Neural cell (in vitro differentiated cells): ENCODE measurements around the gene MTA1. TPM values are rescaled to one million over a fixed set of nuclear protein-coding genes. Genes with fewer than 3 reads are reported as not detected.

Source experiments
- H2AFZ ChIP-seq: fragments of 200-600, 300-800 bp; sonication (generic), shearing (Covaris generic); 2 replicates; pipeline ENCODE4 v1.6.0; 2014; ENCODE audit warnings: low read depth, mild to moderate bottlenecking, antibody characterized with exemption, low read length, moderate library complexity
- H3F3A ChIP-seq: fragments of 200-600 bp; shearing (Covaris generic); 2 replicates; pipeline ENCODE4 v1.6.1; 2016; ENCODE audit warnings: mild to moderate bottlenecking, moderate library complexity, mixed read lengths, antibody characterized with exemption, low read length; ENCODE audit not compliant: insufficient read depth, poor library complexity, severe bottlenecking
- H3K27ac ChIP-seq: fragments of 200-600, 300-800 bp; sonication (generic), shearing (Covaris generic); 2 replicates; pipeline ENCODE4 v1.5.1; 2014; ENCODE audit warnings: mild to moderate bottlenecking, low read length, moderate library complexity
- H3K27me3 ChIP-seq: fragments of 300-800, 200-600 bp; sonication (generic), shearing (Covaris generic); 2 replicates; pipeline ENCODE4 v1.6.0; 2014; ENCODE audit warnings: mild to moderate bottlenecking, low read depth, low read length, moderate library complexity; ENCODE audit not compliant: insufficient read depth
- H3K36me3 ChIP-seq: fragments of 300-800, 200-600 bp; sonication (generic), shearing (Covaris generic); 2 replicates; pipeline ENCODE4 v1.5.1; 2014; ENCODE audit warnings: mild to moderate bottlenecking, antibody characterized with exemption, low read length, moderate library complexity; ENCODE audit not compliant: insufficient read depth
- H3K4me2 ChIP-seq: fragments of 300-800, 200-600 bp; sonication (generic), shearing (Covaris generic); 2 replicates; pipeline ENCODE4 v1.6.0; 2014; ENCODE audit warnings: mild to moderate bottlenecking, low read length
- H3K4me3 ChIP-seq: fragments of 300-800, 200-600 bp; sonication (generic), shearing (Covaris generic); 2 replicates; pipeline ENCODE4 v1.5.1; 2014; ENCODE audit warnings: mild to moderate bottlenecking, low read length, moderate library complexity
- H3K79me2 ChIP-seq: fragments of 200-600 bp; shearing (Covaris generic); replicated peaks from 2 replicates; pipeline ENCODE4 v1.6.0; 2014; ENCODE audit warnings: mild to moderate bottlenecking, low read length, moderate library complexity; ENCODE audit not compliant: insufficient read depth
- H3K9ac ChIP-seq: fragments of 300-800, 200-600 bp; sonication (generic), shearing (Covaris generic); 2 replicates; pipeline ENCODE4 v1.6.1; 2016; ENCODE audit warnings: mild to moderate bottlenecking, low read length, mixed read lengths
- H3K9me2 ChIP-seq: fragments of 200-600 bp; shearing (Covaris generic); 2 replicates; pipeline ENCODE4 v1.6.1; 2016; ENCODE audit warnings: mild to moderate bottlenecking, low read length, mixed read lengths; ENCODE audit not compliant: insufficient read depth
- H3K9me3 ChIP-seq: fragments of 200-600, 300-800 bp; sonication (generic), shearing (Covaris generic); 2 replicates; pipeline ENCODE4 v1.6.1; 2016; ENCODE audit warnings: mild to moderate bottlenecking, mixed run types, low read length, moderate library complexity, mixed read lengths
- H4K20me1 ChIP-seq: fragments of 200-600 bp; shearing (Covaris generic); 2 replicates; pipeline ENCODE4 v1.6.1; 2016; ENCODE audit warnings: mild to moderate bottlenecking, mixed run types; ENCODE audit not compliant: insufficient read depth
- EP300 ChIP-seq: fragments of 450-650 bp; conservative IDR thresholded peaks from 2 replicates; pipeline ENCODE4 v1.6.1; 2014; ENCODE audit warnings: antibody characterized with exemption, mild to moderate bottlenecking, moderate library complexity; ENCODE audit not compliant: poor library complexity, severe bottlenecking
- EZH2 ChIP-seq: fragments of 200-600, 300-800 bp; shearing (Covaris generic), sonication (generic); IDR thresholded peaks from 2 replicates; pipeline ENCODE4 v1.6.1; 2014; ENCODE audit warnings: antibody characterized with exemption, low read length, borderline replicate concordance, mild to moderate bottlenecking; ENCODE audit not compliant: insufficient read depth, poor library complexity, severe bottlenecking
- MXI1 ChIP-seq: fragments of 450-650 bp; conservative IDR thresholded peaks from 2 replicates; pipeline ENCODE4 v1.6.1; 2014; ENCODE audit warnings: antibody characterized with exemption, mild to moderate bottlenecking; ENCODE audit not compliant: poor library complexity, severe bottlenecking
- POLR2AphosphoS5 ChIP-seq: IDR thresholded peaks from 2 replicates; pipeline ENCODE4 v1.6.1; 2012
- RAD21 ChIP-seq: fragments of 450-650 bp; conservative IDR thresholded peaks from 2 replicates; pipeline ENCODE4 v1.6.1; 2014; ENCODE audit warnings: antibody characterized with exemption, mild to moderate bottlenecking, moderate library complexity
- SMC3 ChIP-seq: fragments of 450-650 bp; conservative IDR thresholded peaks from 2 replicates; pipeline ENCODE4 v1.6.1; 2014; ENCODE audit warnings: antibody characterized with exemption, mild to moderate bottlenecking, moderate library complexity; ENCODE audit not compliant: poor library complexity
- TAF1 ChIP-seq: IDR thresholded peaks from 2 replicates; pipeline ENCODE4 v1.6.1; 2012; ENCODE audit warnings: low read depth
- polyA plus RNA-seq: library from polyadenylated mRNA; depleted of rRNA; stranded (reverse); fragments of >200 nt; gene quantifications from 2 replicates; pipeline ENCODE4 v1.2.3, GENCODE V29; 2014
- TF ChIP-seq, protein P1 (sequence below): fragments of 450-650 bp; IDR thresholded peaks from 2 replicates; pipeline ENCODE4 v1.5.1; 2014; ENCODE audit warnings: antibody characterized with exemption, mild to moderate bottlenecking, moderate library complexity; ENCODE audit not compliant: poor library complexity, severe bottlenecking
- TF ChIP-seq, protein P2 (sequence below): IDR thresholded peaks from 2 replicates; pipeline ENCODE4 v1.6.1; 2012; ENCODE audit warnings: borderline replicate concordance

Gene MTA1
- polyA plus RNA-seq, 1 donor from 2014 or later, result 94.0 TPM

DNA sequence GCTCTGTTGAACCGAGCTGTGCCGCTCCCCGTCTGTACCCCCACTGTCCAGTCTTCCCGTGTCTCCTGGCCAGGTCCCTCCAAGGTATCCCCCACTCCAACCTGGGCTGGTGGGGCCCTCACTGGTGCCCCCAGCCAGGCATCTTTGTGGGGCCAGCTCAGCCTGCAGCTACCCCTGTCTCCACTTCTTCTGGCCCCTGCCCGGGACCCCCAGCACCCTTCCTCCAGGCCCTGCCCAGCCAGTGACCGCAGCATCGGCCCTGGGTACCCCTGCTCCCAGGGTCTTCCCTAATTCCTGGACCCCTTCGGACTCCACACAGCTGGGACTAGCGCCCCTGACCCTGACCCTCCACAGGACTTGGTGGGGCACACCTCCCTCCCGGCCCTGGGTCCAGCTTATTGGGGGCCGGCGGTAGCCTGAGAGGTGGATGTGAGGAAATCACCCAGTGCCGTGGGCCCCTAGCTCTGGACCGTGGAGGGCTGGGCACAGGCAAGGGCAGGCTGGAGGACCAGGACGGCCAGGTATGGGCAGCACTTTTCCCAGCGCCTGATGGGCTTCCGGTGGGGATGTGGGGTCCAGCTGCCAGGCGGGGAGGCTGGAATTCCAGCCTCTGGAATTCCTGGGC is 63.0 kb downstream of the MTA1 start (continued):
- TF ChIP-seq, protein P1, sequence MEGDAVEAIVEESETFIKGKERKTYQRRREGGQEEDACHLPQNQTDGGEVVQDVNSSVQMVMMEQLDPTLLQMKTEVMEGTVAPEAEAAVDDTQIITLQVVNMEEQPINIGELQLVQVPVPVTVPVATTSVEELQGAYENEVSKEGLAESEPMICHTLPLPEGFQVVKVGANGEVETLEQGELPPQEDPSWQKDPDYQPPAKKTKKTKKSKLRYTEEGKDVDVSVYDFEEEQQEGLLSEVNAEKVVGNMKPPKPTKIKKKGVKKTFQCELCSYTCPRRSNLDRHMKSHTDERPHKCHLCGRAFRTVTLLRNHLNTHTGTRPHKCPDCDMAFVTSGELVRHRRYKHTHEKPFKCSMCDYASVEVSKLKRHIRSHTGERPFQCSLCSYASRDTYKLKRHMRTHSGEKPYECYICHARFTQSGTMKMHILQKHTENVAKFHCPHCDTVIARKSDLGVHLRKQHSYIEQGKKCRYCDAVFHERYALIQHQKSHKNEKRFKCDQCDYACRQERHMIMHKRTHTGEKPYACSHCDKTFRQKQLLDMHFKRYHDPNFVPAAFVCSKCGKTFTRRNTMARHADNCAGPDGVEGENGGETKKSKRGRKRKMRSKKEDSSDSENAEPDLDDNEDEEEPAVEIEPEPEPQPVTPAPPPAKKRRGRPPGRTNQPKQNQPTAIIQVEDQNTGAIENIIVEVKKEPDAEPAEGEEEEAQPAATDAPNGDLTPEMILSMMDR, result no peak
- TF ChIP-seq TAF1, result no peak

DNA sequence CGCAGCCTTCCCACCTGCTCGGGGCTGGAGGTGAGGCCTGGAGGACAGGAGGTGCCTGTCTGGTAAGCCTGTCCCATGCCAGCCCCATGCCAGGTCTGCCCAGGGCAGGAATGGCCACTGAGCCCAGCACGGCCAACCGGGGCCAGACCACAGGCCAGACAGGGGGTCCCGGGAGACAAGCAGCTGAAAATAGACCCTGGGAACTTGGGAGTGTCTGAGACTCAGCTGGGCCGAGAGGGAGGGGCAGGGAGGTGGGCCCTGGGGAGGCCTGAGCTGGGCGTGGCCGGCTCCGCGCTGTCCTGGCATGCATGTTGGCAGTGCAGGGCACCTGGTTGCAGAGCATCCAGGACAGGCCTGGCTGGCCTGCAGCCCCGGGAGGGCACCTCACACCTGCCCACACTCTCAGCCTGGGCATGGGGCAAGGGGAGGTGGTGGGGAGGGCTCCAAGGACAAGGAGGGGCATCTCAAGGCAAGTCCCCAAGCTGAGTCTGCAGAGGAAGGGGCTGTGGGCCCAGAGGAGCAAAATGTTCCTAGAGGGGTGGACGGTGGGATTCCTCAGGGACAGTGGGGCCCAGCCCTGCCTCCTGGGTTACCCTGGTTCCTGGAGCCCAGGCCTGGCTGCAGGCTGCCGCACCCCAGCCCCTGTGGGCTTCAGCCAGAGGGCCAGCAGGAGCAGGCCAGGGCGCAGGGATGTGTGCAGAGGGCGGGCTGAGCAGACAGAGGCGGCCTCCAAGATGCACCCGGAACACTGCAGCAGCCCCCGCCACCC is 63.9 kb downstream of the MTA1 start:
- Histone ChIP-seq H3K36me3 (no peaks in the 10 kb centered on the region), H3F3A (no peaks in the 10 kb centered on the region), H3K4me2 (no peak overlapping the region), H3K9me2 (no peaks in the 10 kb centered on the region), H3K9me3 (no peaks in the 10 kb centered on the region), H2AFZ (no peak overlapping the region), H3K9ac (no peak overlapping the region), H3K4me3 (no peak overlapping the region), H4K20me1 (no peaks in the 10 kb centered on the region), H3K27ac (no peak overlapping the region), H3K27me3 (peaks cover 29% of the 10 kb centered on the region), H3K79me2 (no peaks in the 10 kb centered on the region)
- TF ChIP-seq RAD21 (no peak), EZH2 (no peak), MXI1 (no peak), TAF1 (no peak), EP300 (no peak), SMC3 (no peak), POLR2AphosphoS5 (no peak)
- TF ChIP-seq, protein P2, sequence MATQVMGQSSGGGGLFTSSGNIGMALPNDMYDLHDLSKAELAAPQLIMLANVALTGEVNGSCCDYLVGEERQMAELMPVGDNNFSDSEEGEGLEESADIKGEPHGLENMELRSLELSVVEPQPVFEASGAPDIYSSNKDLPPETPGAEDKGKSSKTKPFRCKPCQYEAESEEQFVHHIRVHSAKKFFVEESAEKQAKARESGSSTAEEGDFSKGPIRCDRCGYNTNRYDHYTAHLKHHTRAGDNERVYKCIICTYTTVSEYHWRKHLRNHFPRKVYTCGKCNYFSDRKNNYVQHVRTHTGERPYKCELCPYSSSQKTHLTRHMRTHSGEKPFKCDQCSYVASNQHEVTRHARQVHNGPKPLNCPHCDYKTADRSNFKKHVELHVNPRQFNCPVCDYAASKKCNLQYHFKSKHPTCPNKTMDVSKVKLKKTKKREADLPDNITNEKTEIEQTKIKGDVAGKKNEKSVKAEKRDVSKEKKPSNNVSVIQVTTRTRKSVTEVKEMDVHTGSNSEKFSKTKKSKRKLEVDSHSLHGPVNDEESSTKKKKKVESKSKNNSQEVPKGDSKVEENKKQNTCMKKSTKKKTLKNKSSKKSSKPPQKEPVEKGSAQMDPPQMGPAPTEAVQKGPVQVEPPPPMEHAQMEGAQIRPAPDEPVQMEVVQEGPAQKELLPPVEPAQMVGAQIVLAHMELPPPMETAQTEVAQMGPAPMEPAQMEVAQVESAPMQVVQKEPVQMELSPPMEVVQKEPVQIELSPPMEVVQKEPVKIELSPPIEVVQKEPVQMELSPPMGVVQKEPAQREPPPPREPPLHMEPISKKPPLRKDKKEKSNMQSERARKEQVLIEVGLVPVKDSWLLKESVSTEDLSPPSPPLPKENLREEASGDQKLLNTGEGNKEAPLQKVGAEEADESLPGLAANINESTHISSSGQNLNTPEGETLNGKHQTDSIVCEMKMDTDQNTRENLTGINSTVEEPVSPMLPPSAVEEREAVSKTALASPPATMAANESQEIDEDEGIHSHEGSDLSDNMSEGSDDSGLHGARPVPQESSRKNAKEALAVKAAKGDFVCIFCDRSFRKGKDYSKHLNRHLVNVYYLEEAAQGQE, result no peak
- TF ChIP-seq, protein P1, result no peak
